IMR-90 (cell line): ENCODE measurements around the gene GMCL2. TPM values are rescaled to one million over a fixed set of nuclear protein-coding genes. Genes with fewer than 3 reads are reported as not detected.

Experiments
- ATAC-seq: fragments of 200-7000 bp; cut with Tn5 transposase; 2 replicates; pipeline ENCODE4 v1.9.1; 2020; ENCODE audit warnings: low read depth, mild to moderate bottlenecking, moderate library complexity
- BruUV-seq: library from RNA; stranded (reverse); fragments of 400-500 nt; replicated peaks from 2 replicates; lab custom pipeline; 2021; lab: Mats Ljungman, UMichigan
- CTCF ChIA-PET: fragments of 300-600 bp; formaldehyde crosslinking; extraction: SDS; loops from one replicate; lab custom pipeline; 2021; ENCODE audit warnings: antibody characterized with exemption; lab: Yijun Ruan, JAX
- POLR2A ChIA-PET: fragments of 300-600 bp; sonication (Branson Sonifier 250); formaldehyde crosslinking; loops from one replicate; lab custom pipeline; 2022; ENCODE audit warnings: antibody characterized with exemption; ENCODE audit not compliant: unreplicated experiment; lab: Charles Lee
- DNase-seq: peaks from one replicate; pipeline ENCODE4 v3.0.0; 2013
- H2AFZ ChIP-seq: replicated peaks from 2 replicates; pipeline ENCODE3; 2013; ENCODE audit warnings: low read length, mild to moderate bottlenecking; ENCODE audit not compliant: poor library complexity
- H2AK5ac ChIP-seq: 2 replicates; pipeline ENCODE4 v1.6.1; 2013; ENCODE audit warnings: low read depth, low read length, inconsistent platforms
- H2AK9ac ChIP-seq: replicated peaks from 2 replicates; pipeline ENCODE3; 2013; ENCODE audit warnings: mild to moderate bottlenecking, low read depth, low read length, moderate library complexity; ENCODE audit not compliant: poor library complexity
- H2BK120ac ChIP-seq: 2 replicates; pipeline ENCODE4 v1.6.1; 2013; ENCODE audit warnings: low read depth, low read length, inconsistent platforms
- H2BK15ac ChIP-seq: 3 replicates; pipeline ENCODE4 v1.6.1; 2013; ENCODE audit warnings: low read depth, low read length, inconsistent platforms
- H2BK20ac ChIP-seq: 2 replicates; pipeline ENCODE4 v1.6.1; 2013; ENCODE audit warnings: low read depth, mild to moderate bottlenecking, inconsistent platforms, low read length, moderate library complexity
- H2BK5ac ChIP-seq: 2 replicates; pipeline ENCODE4 v1.6.1; 2013; ENCODE audit warnings: mild to moderate bottlenecking, low read depth, low read length, inconsistent platforms; ENCODE audit not compliant: poor library complexity, severe bottlenecking
- H3K14ac ChIP-seq: replicated peaks from 2 replicates; pipeline ENCODE4 v1.6.1; 2013; ENCODE audit warnings: low read depth, low read length, inconsistent platforms
- H3K18ac ChIP-seq: 2 replicates; pipeline ENCODE4 v1.6.1; 2013; ENCODE audit warnings: low read depth, low read length, control low read depth
- H3K23ac ChIP-seq: 2 replicates; pipeline ENCODE4 v1.6.1; 2013; ENCODE audit warnings: low read depth, low read length, inconsistent platforms
- H3K27ac ChIP-seq: 2 replicates; pipeline ENCODE4 v1.5.1; 2013; ENCODE audit warnings: mild to moderate bottlenecking, control low read depth, low read length; ENCODE audit not compliant: insufficient read depth
- H3K27me3 ChIP-seq: 2 replicates; pipeline ENCODE4 v1.6.1; 2013; ENCODE audit warnings: low read length; ENCODE audit not compliant: control insufficient read depth, insufficient read depth
- H3K36me3 ChIP-seq: 2 replicates; pipeline ENCODE4 v1.6.1; 2013; ENCODE audit warnings: low read length, mixed read lengths; ENCODE audit not compliant: control insufficient read depth, insufficient read depth
- H3K4ac ChIP-seq: 2 replicates; pipeline ENCODE4 v1.6.1; 2013; ENCODE audit warnings: low read depth, low read length, inconsistent platforms
- H3K4me1 ChIP-seq: 2 replicates; pipeline ENCODE4 v1.6.1; 2013; ENCODE audit warnings: low read length, mixed read lengths; ENCODE audit not compliant: control insufficient read depth, insufficient read depth
- H3K4me2 ChIP-seq: 2 replicates; pipeline ENCODE4 v1.6.1; 2013; ENCODE audit warnings: low read depth, mild to moderate bottlenecking, control low read depth, low read length, moderate library complexity
- H3K4me3 ChIP-seq: 2 replicates; pipeline ENCODE4 v1.5.1; 2013; ENCODE audit warnings: low read depth, mild to moderate bottlenecking, control low read depth, low read length, moderate library complexity; ENCODE audit not compliant: insufficient read depth
- H3K56ac ChIP-seq: 2 replicates; pipeline ENCODE4 v1.6.1; 2013; ENCODE audit warnings: low read length, inconsistent platforms; ENCODE audit not compliant: insufficient read depth; ENCODE audit errors: extremely low read depth
- H3K79me1 ChIP-seq, 2 experiments: 2 replicates each; pipeline ENCODE4 v1.6.1; 2013; ENCODE audit warnings: low read length in 2 of 2, inconsistent platforms in 1 of 2, low read depth in 1 of 2
- H3K9ac ChIP-seq: 2 replicates; pipeline ENCODE4 v1.6.1; 2013; ENCODE audit warnings: low read depth, low read length, control low read depth
- H3K9me1 ChIP-seq: 2 replicates; pipeline ENCODE4 v1.6.1; 2013; ENCODE audit warnings: low read length, inconsistent platforms; ENCODE audit not compliant: insufficient read depth
- H3K9me3 ChIP-seq: 2 replicates; pipeline ENCODE4 v1.6.1; 2013; ENCODE audit warnings: low read length; ENCODE audit not compliant: control insufficient read depth, insufficient read depth
- H4K20me1 ChIP-seq: 2 replicates; pipeline ENCODE4 v1.6.1; 2013; ENCODE audit warnings: low read length, inconsistent platforms; ENCODE audit not compliant: insufficient read depth
- H4K5ac ChIP-seq: 2 replicates; pipeline ENCODE4 v1.6.1; 2013; ENCODE audit warnings: mild to moderate bottlenecking, low read depth, low read length, control low read depth
- H4K8ac ChIP-seq, 2 experiments: 2 replicates each; pipeline ENCODE4 v1.6.1; 2013; ENCODE audit warnings: low read depth in 2 of 2, low read length in 2 of 2, control low read depth in 1 of 2, inconsistent platforms in 1 of 2
- H4K91ac ChIP-seq: 2 replicates; pipeline ENCODE4 v1.6.1; 2013; ENCODE audit warnings: low read depth, low read length, inconsistent platforms; ENCODE audit not compliant: insufficient read depth
- BHLHE40 ChIP-seq: fragments of 150-350 bp; IDR thresholded peaks from 2 replicates; pipeline ENCODE4 v1.6.1; 2016; ENCODE audit warnings: mild to moderate bottlenecking, low read depth, low read length
- CEBPB ChIP-seq: IDR thresholded peaks from 2 replicates; pipeline ENCODE4 v1.6.1; 2012; ENCODE audit warnings: low read depth, low read length, improper control_type of control experiment
- FOS ChIP-seq: fragments of 150-350 bp; IDR thresholded peaks from 2 replicates; pipeline ENCODE4 v1.6.1; 2016; ENCODE audit warnings: low read depth, low read length
- MAFK ChIP-seq: IDR thresholded peaks from 2 replicates; pipeline ENCODE4 v1.6.1; 2012; ENCODE audit warnings: low read depth, low read length, improper control_type of control experiment
- MAZ ChIP-seq: IDR thresholded peaks from 2 replicates; pipeline ENCODE4 v1.6.1; 2012; ENCODE audit warnings: low read depth, mild to moderate bottlenecking, low read length, improper control_type of control experiment, moderate library complexity, borderline replicate concordance
- NFE2L2 ChIP-seq: fragments of 150-350 bp; IDR thresholded peaks from 2 replicates; pipeline ENCODE4 v1.6.1; 2016; ENCODE audit warnings: low read depth, mild to moderate bottlenecking, low read length
- POLR2A ChIP-seq: IDR thresholded peaks from 2 replicates; pipeline ENCODE4 v1.6.1; 2012; ENCODE audit warnings: mild to moderate bottlenecking, low read depth, low read length
- RAD21 ChIP-seq: IDR thresholded peaks from 2 replicates; pipeline ENCODE4 v1.6.1; 2012; ENCODE audit warnings: low read length, improper control_type of control experiment
- RCOR1 ChIP-seq: IDR thresholded peaks from 2 replicates; pipeline ENCODE4 v1.6.1; 2012; ENCODE audit warnings: mild to moderate bottlenecking, low read length, improper control_type of control experiment; ENCODE audit not compliant: insufficient replicate concordance
- RFX5 ChIP-seq: IDR thresholded peaks from 2 replicates; pipeline ENCODE4 v1.8.0; 2012; ENCODE audit warnings: low read depth, mild to moderate bottlenecking, low read length, moderate library complexity
- WGBS, 2 experiments: methylation state at CpG; one replicate each; pipeline versions ENCODE4 v1.1.5 to v1.1.7; 2013; ENCODE audit warnings: missing lambda C conversion rate in 2 of 2; ENCODE audit not compliant: insufficient read length in 1 of 2; ENCODE audit errors: extremely low coverage in 2 of 2; 5-methylcytosine and 5-hydroxymethylcytosine counted together
- dilution Hi-C: fragments of 300-500 bp; cut with HindIII; formaldehyde crosslinking; loops from one replicate; pipeline ENCODE4 v1.14.3; 2018; ENCODE audit warnings: low sequenced_read_pairs; ENCODE audit not compliant: unreplicated experiment
- in situ Hi-C: fragments of 300-500 bp; cut with MboI; formaldehyde crosslinking; loops from 3 replicates; pipeline ENCODE4 v1.14.3; 2019; ENCODE audit warnings: low sequenced_read_pairs, inconsistent platforms, mixed read lengths
- intact Hi-C: fragments of 100-400 bp; cut with micrococcal nuclease; formaldehyde crosslinking; loops from 2 replicates; pipeline ENCODE4 v1.10.0; 2022
- polyA plus RNA-seq, 3 experiments: library from polyadenylated mRNA; depleted of rRNA; stranded (reverse); fragments of >200 nt; gene quantifications; 2 replicates each; pipeline ENCODE4 v1.2.3, GENCODE V29; 2012; ENCODE audit warnings: low replicate concordance in 1 of 3
- total RNA-seq: library from RNA; depleted of rRNA; stranded (reverse); fragments of >200 nt; gene quantifications from 2 replicates; pipeline ENCODE4 v1.2.3, GENCODE V29; 2012
- TF ChIP-seq, protein P1 (sequence below): fragments of 150-350 bp; IDR thresholded peaks from 2 replicates; pipeline ENCODE4 v1.6.1; 2016; ENCODE audit warnings: low read depth, mild to moderate bottlenecking, low read length, moderate library complexity, borderline replicate concordance

Gene GMCL2
- total and polyA plus RNA-seq, 2 of the 4 experiments (the other 2 are of a cell fraction), result not detected

DNA sequence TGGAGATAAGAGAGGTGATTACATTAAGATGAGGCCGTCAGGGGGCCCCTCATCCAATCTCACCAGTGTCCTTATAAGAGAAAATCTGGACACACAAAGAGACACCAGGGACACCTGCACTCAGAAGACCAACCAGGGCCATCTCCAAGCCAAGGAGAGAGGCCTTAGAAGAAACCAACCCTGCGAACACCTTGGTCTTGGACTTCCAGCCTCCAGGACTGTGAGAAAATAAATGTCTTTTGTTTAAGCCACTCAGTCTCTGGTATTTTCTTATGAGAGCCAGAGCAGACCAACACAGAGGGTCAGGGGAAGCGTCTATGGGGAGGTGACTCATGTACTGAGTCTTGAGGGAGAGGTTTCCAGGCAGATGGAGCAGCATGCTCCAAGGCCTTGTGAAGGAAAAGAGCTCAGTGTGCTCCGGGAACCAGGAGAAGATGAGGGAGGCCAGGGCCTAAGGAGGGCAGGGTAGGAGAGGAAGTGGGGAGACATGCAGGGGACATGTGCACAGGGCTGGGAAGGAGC lies 40.0 kb upstream of the GMCL2 start:
- Histone ChIP-seq H4K20me1 (peaks cover 6% of the 10 kb centered on the region), H3K27ac (no peak overlapping the region), H2BK120ac (no peak overlapping the region), H2BK5ac (no peak overlapping the region), H3K18ac (no peak overlapping the region), H3K9ac (no peak overlapping the region), H3K56ac (no peak overlapping the region), H2AK5ac (no peak overlapping the region), H3K4me3 (no peak overlapping the region), H3K36me3 (peaks cover 49% of the 10 kb centered on the region), H2BK15ac (no peak overlapping the region), H3K4me1 (peaks cover 7% of the 10 kb centered on the region), H3K4ac (no peak overlapping the region), H3K14ac (no peak overlapping the region), H2BK20ac (no peak overlapping the region), H2AFZ (no peak overlapping the region), H4K5ac (no peak overlapping the region), H3K9me1 (peaks cover 24% of the 10 kb centered on the region), H3K27me3 (no peaks in the 10 kb centered on the region), H4K91ac (no peak overlapping the region), H4K8ac (no peak overlapping the region), H3K4me2 (no peak overlapping the region), H3K9me3 (0 out of 2 replicates have a peak, but pooled peaks cover 2% of the 10 kb centered on the region), H3K23ac (no peak overlapping the region), H3K79me1 (peaks cover 22 to 82% of the 10 kb centered on the region in 2 experiments), H2AK9ac (no peak overlapping the region)
- CTCF ChIA-PET, result no interaction called here
- in situ Hi-C loops (no loop called here), dilution Hi-C loops (no loop called here), intact Hi-C loops (no loop called here)
- no TSS peak for BruUV-seq
- peak; percentile 63 for DNase-seq
- no peak for ATAC-seq
- WGBS, 2 experiments, result 100% methylated on average over 1 of the region's 4 CpGs; no CpG with 5 or more reads in 1 of the 2 experiments
- TF ChIP-seq POLR2A (no peak), RFX5 (no peak), RAD21 (no peak), FOS (no peak), MAFK (no peak), RCOR1 (no peak), NFE2L2 (no peak), MAZ (no peak), CEBPB (no peak), BHLHE40 (no peak)
- TF ChIP-seq, protein P1, sequence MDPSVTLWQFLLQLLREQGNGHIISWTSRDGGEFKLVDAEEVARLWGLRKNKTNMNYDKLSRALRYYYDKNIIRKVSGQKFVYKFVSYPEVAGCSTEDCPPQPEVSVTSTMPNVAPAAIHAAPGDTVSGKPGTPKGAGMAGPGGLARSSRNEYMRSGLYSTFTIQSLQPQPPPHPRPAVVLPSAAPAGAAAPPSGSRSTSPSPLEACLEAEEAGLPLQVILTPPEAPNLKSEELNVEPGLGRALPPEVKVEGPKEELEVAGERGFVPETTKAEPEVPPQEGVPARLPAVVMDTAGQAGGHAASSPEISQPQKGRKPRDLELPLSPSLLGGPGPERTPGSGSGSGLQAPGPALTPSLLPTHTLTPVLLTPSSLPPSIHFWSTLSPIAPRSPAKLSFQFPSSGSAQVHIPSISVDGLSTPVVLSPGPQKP, result no peak
- POLR2A ChIA-PET, result no interaction called here
